AG08396 (cell line): ENCODE measurements around the gene ZSCAN21.
A peak's percentile ranks its signal among the peaks of the same experiment; 100 is the strongest.
"Not testable (repeated sequence)": the region's sequence is repeated elsewhere in the genome, so short reads cannot be mapped to it uniquely, and the experiment has no call there.

ENCODE experiments used
- DNase-seq: peaks from one replicate; pipeline ENCODE4 v3.0.0; 2012; ENCODE audit warnings: low spot score, mixed read lengths

The ZSCAN21 gene

GRCh38 chr7:100049441-100050291 lies at the start of gene ZSCAN21:
ZSCAN21 (plus strand) TSS chr7:100049774; CDS start chr7:100057007, 7,233 bp downstream.
- DNase-seq = peak; percentile 91

DNA sequence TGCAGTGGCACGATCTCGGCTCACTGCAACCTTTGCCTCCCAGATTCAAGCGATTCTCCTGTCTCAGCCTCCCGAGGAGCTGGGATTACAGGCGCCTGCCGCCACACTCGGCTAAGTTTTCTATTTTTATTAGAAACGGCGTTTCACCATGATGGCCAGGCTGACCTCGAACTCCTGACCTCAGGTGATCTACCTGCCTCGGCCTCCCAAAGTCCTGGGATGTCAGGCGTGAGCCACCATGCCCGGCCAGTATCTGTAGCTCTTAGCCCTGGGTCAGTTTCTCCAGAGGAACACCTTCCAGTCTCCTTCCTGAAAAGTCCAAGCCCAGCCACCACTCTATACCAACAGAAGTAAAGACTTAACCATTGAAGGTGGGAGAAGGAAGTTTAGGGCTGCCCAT lies 49.3 kb upstream of the ZSCAN21 start:
- DNase-seq = no peak

GRCh38 chr7:100003711-100004661 lies 45.6 kb upstream of the ZSCAN21 start:
- DNase-seq = no peak

DNA sequence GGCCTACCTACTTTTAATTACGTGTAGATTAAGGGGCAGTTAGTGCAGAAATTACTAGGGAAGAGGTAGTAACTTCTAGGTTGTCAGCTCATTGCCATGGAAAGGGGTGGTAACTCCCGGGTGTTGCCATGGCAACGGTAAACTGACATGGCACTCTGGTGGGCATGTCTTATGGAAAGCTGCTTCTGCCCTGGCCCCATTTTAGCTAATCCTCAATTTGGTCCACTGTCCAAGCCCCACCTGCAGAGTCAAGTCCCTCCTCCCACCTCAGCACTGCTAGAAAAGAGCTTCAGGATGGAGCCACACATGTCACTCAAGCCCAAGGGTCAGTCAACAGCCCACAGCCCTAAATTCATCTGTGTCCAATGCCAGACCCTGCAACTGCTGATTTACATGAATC lies 41.7 kb upstream of the ZSCAN21 start:
- no peak for DNase-seq

DNA sequence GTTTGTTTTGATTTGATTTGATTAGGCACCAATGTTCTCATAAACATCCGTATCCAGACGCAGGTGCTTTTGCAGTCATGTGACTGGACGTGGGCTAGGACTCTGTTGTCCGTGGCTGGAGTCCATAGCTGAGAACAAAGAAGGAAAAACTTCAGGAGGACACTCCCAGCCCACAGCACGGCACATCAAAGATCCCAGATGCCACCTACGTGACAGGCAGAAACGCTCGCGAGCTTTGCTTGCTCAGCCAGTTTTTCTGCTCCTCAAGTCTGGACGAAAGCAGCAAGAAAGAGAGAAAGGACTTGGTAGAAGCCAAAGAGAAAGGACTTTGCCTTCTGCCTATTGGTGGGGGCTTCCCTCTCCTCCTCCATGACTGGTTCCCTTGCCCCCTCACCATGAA lies 41.0 kb upstream of the ZSCAN21 start:
- DNase-seq = no peak

DNA sequence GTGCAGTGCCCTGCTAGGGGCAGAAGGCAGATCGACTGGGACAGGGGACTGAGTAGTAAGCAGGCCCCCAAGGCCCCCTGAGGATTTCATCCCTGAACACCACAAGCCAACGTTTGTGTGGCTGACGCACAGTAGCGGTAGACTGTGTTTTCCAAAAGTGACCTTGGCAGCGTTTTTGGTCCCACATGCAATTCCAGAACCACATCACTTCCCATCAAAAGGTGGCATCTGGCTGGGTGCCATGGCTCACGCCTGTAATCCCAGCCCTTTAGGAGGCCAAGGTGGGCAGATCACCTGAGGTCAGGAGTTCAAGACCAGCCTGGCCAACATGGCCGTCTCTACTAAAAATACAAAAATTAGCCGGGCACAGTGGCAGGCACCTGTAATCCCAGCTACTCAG lies 39.6 kb upstream of the ZSCAN21 start:
- not testable (repeated sequence) for DNase-seq

GRCh38 chr7:100010901-100011300 lies 38.7 kb upstream of the ZSCAN21 start:
- no peak for DNase-seq

- no peak for DNase-seq
Observed at GRCh38 chr7:100011516-100011915, 38.1 kb upstream of the ZSCAN21 start.

- not testable (repeated sequence) for DNase-seq
Observed at GRCh38 chr7:100012385-100013327, 36.9 kb upstream of the ZSCAN21 start.

DNA sequence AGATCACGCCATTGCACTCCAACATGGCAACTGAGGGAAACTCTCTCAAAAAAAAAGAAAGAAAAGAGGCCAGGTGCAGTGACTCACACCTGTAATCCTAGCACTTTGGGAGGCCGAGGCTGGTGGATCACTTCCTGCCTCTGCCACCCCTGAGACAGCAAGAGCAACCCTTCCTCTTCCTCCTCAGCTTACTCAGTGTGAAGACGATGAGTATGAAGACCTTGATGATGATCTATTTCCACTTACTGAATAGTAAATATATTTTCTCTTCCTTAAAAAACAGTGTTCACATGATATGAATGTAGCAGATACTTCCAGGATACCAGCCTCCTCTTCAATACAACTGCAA lies 36.3 kb upstream of the ZSCAN21 start:
- no peak for DNase-seq

- DNase-seq = peak; percentile 98
Observed at GRCh38 chr7:100015232-100016214, 34.1 kb upstream of the ZSCAN21 start, which contains the start of gene ZKSCAN1. ZKSCAN1 (plus strand) TSS chr7:100015596; CDS start chr7:100023507, 7,911 bp downstream.

- no peak for DNase-seq
Observed at GRCh38 chr7:100016215-100016901, 33.2 kb upstream of the ZSCAN21 start.

DNA sequence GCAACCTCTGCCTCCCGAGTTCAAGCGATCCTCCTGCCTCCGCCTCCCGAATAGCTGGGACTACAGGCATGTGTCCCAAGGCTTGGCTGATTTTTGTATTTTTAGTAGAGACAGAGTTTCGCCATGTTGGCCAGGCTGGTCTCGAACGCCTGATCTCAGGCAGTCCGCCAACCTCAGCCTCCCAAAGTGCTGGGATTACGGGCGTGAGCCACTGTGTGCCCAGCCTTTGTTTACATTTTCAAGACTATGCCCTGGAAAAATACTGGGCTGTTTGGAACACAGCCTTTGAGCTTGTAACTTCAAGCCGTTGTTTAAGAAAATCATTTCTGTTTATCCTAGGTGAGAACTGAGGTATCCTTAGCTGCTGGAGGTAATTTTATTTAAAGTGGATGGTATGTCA lies 32.3 kb upstream of the ZSCAN21 start:
- DNase-seq = no peak

DNA sequence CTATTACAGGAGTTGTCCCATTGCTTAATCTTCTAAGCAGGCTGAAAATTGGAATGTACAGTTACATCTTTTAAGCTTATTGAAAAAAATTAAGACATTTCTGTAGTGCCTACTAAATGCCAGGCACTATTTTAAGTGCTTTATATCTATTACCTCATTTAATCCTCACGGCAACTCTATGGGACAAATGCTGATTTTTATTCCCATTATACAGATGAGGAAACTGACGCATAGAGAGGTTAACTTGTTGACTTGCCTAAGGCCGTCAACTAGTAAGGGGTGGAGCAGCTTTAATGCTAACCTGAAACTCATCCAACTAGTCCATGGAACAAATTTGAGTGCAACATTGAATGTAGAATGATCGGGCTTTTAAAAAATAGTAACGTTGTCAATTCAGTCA lies 31.7 kb upstream of the ZSCAN21 start:
- DNase-seq = no peak

DNA sequence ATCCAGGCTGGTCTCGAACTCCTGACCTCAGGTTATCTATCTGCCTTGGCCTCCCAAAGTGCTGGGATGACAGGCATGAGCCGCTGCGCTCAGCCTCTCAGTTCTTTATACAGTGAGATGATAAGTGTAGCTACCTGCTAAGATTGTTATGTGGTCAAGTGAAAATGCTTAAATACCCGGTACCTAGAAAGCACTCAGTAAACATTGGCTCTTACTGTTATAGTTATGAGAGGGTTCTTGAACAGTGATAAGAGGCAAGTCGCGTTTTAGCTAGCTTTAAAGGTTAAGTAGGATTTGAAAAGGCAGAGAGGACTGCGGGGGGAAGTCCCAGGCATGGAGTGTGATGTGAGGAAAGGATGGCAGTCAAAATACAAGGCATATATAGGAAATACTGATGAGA lies 29.7 kb upstream of the ZSCAN21 start:
- no peak for DNase-seq

GRCh38 chr7:100021297-100021696 lies 28.3 kb upstream of the ZSCAN21 start:
- no peak for DNase-seq

GRCh38 chr7:100022621-100023020 lies 27.0 kb upstream of the ZSCAN21 start:
- no peak for DNase-seq

DNA sequence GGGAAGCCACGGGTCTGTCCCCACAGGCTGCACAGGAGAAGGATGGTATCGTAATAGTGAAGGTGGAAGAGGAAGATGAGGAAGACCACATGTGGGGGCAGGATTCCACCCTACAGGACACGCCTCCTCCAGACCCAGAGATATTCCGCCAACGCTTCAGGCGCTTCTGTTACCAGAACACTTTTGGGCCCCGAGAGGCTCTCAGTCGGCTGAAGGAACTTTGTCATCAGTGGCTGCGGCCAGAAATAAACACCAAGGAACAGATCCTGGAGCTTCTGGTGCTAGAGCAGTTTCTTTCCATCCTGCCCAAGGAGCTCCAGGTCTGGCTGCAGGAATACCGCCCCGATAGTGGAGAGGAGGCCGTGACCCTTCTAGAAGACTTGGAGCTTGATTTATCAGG lies 26.0 kb upstream of the ZSCAN21 start:
- DNase-seq = no peak

DNA sequence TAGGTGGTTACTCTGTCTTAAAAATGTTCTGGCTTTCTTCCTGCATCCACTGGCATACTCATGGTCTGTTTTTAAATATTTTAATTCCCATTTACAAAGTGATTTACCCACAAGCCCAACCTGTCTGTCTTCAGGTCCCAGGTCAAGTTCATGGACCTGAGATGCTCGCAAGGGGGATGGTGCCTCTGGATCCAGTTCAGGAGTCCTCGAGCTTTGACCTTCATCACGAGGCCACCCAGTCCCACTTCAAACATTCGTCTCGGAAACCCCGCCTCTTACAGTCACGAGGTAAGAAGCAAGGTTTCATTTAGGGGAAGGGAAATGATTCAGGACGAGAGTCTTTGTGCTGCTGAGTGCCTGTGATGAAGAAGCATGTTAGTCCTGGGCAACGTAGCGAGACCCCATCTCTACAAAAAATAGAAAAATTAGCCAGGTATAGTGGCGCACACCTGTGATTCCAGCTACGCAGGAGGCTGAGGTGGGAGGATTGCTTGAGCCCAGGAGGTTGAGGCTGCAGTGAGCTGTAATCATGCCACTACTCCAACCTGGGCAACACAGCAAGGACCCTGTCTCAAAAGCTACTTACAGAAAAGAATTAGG lies 25.5 kb upstream of the ZSCAN21 start:
- no peak for DNase-seq
